CD14-positive monocyte (primary cell): Measurements from ENCODE around the gene OR2M3. TPM values are rescaled to one million over a fixed set of nuclear protein-coding genes. Genes with fewer than 3 reads are reported as not detected.

Experiments
- DNase-seq, 3 donors: peaks; one replicate each; pipeline ENCODE4 v3.0.0-alpha.2; 2011 to 2022
- H2AFZ ChIP-seq: 2 replicates; pipeline ENCODE4 v1.6.0; 2012; ENCODE audit warnings: mild to moderate bottlenecking, low read depth, low read length, inconsistent platforms; ENCODE audit not compliant: insufficient read depth, poor library complexity, severe bottlenecking
- H3K27ac ChIP-seq, 2 donors: 1 replicate in 1 of 2; 2 replicates in 1 of 2; pipeline ENCODE4 v1.5.1; 2012 to 2013; ENCODE audit warnings: low read length in 2 of 2, control low read depth in 1 of 2, inconsistent platforms in 1 of 2, low read depth in 1 of 2, mild to moderate bottlenecking in 1 of 2
- H3K27me3 ChIP-seq, 2 donors: one replicate each; pipeline versions ENCODE4 v1.6.0 to v1.6.1; 2011 to 2013; ENCODE audit warnings: low read length in 2 of 2; ENCODE audit not compliant: control insufficient read depth in 2 of 2, insufficient read depth in 2 of 2
- H3K36me3 ChIP-seq, 2 donors: replicated peaks in 1 of 2; 1 replicate in 1 of 2; 2 replicates in 1 of 2; pipeline versions ENCODE4 v1.5.1 to v1.6.1; 2012 to 2013; ENCODE audit warnings: low read length in 2 of 2, control low read depth in 1 of 2, inconsistent platforms in 1 of 2, mild to moderate bottlenecking in 1 of 2; ENCODE audit not compliant: insufficient read depth in 2 of 2, control insufficient read depth in 1 of 2
- H3K4me1 ChIP-seq, 2 donors: 1 replicate in 1 of 2; 2 replicates in 1 of 2; pipeline versions ENCODE4 v1.5.1 to v1.6.1; 2012 to 2013; ENCODE audit warnings: low read length in 2 of 2, control low read depth in 1 of 2, inconsistent platforms in 1 of 2, mild to moderate bottlenecking in 1 of 2, moderate library complexity in 1 of 2; ENCODE audit not compliant: insufficient read depth in 2 of 2, control insufficient read depth in 1 of 2
- H3K4me2 ChIP-seq: replicated peaks from 2 replicates; pipeline ENCODE3; 2012; ENCODE audit warnings: low read length, moderate library complexity, mild to moderate bottlenecking; ENCODE audit not compliant: poor library complexity, severe bottlenecking; ENCODE audit errors: extremely low read depth
- H3K4me3 ChIP-seq, 3 experiments: fragments of 200-600 bp in 1 of 3; sonication (generic) in 1 of 3; replicated peaks in 1 of 3; 1 replicate in 2 of 3; 2 replicates in 1 of 3; pipeline ENCODE4 v1.5.1; 2011 to 2013; ENCODE audit warnings: low read length in 3 of 3, mild to moderate bottlenecking in 3 of 3, control low read depth in 2 of 3, low read depth in 2 of 3, inconsistent platforms in 1 of 3, moderate library complexity in 1 of 3
- H3K79me2 ChIP-seq: 2 replicates; pipeline ENCODE4 v1.6.0; 2012; ENCODE audit warnings: mild to moderate bottlenecking, control low read depth, inconsistent platforms, low read length, moderate library complexity; ENCODE audit not compliant: insufficient read depth
- H3K9ac ChIP-seq: 2 replicates; pipeline ENCODE4 v1.6.0; 2017; ENCODE audit warnings: low read length, mild to moderate bottlenecking; ENCODE audit not compliant: insufficient read depth, poor library complexity, severe bottlenecking
- H3K9me3 ChIP-seq, 2 donors: replicated peaks in 1 of 2; 1 replicate in 1 of 2; 2 replicates in 1 of 2; pipeline versions ENCODE4 v1.5.1 to v1.6.1; 2012 to 2013; ENCODE audit warnings: low read length in 2 of 2, control low read depth in 1 of 2; ENCODE audit not compliant: control insufficient read depth in 1 of 2, insufficient read depth in 1 of 2
- H4K20me1 ChIP-seq: 2 replicates; pipeline ENCODE4 v1.6.0; 2012; ENCODE audit warnings: mild to moderate bottlenecking, low read length, control low read depth, moderate library complexity; ENCODE audit not compliant: insufficient read depth
- H3K27ac Mint-ChIP-seq, 7 donors: one replicate each; pipeline ENCODE4 v1.8.0; 2020; ENCODE audit warnings: mild to moderate bottlenecking in 7 of 7, mixed read lengths in 7 of 7, moderate library complexity in 6 of 7, inconsistent platforms in 2 of 7
- H3K27me3 Mint-ChIP-seq, 3 donors: one replicate each; pipeline ENCODE4 v1.8.0; 2021 to 2022; ENCODE audit warnings: low read depth in 3 of 3, mild to moderate bottlenecking in 3 of 3, mixed read lengths in 3 of 3, moderate library complexity in 3 of 3, inconsistent platforms in 1 of 3
- H3K36me3 Mint-ChIP-seq, 2 donors: one replicate each; pipeline ENCODE4 v1.8.0; 2020; ENCODE audit warnings: mixed read lengths in 2 of 2, inconsistent platforms in 1 of 2, mild to moderate bottlenecking in 1 of 2
- H3K4me1 Mint-ChIP-seq: one replicate; pipeline ENCODE4 v1.8.0; 2020; ENCODE audit warnings: mild to moderate bottlenecking, mixed read lengths
- H3K4me3 Mint-ChIP-seq, 2 donors: one replicate each; pipeline ENCODE4 v1.8.0; 2020; ENCODE audit warnings: mild to moderate bottlenecking in 2 of 2, mixed read lengths in 2 of 2, moderate library complexity in 1 of 2
- H3K9me3 Mint-ChIP-seq, 7 donors: one replicate each; pipeline ENCODE4 v1.8.0; 2020 to 2022; ENCODE audit warnings: mixed read lengths in 7 of 7, mild to moderate bottlenecking in 6 of 7, moderate library complexity in 6 of 7, inconsistent platforms in 2 of 7
- WGBS: methylation state at CpG from one replicate; pipeline ENCODE4 v1.1.5; 2013; ENCODE audit warnings: missing lambda C conversion rate; ENCODE audit not compliant: insufficient coverage; 5-methylcytosine and 5-hydroxymethylcytosine counted together
- intact Hi-C, 2 donors: fragments of 100-400 bp; cut with micrococcal nuclease; formaldehyde crosslinking; loops; one replicate each; pipeline versions ENCODE4 v1.15.0 to v1.15.1; 2023
- polyA plus RNA-seq, 3 donors: library from polyadenylated mRNA; depleted of rRNA in 1 of 3; unstranded in 2 of 3; stranded (reverse) in 1 of 3; fragments of 300-500 nt in 2 of 3; fragments of >200 nt in 1 of 3; fragmentation: Illumina TruSeq in 2 of 3; gene quantifications; 1 replicate in 2 of 3; 2 replicates in 1 of 3; pipeline ENCODE4 v1.2.3, GENCODE V29; 2012 to 2021
- TF ChIP-seq, protein P1 (sequence below): fragments of 200-600 bp; IDR thresholded peaks from one replicate; pipeline ENCODE4 v1.8.0; 2022; ENCODE audit warnings: antibody characterized with exemption, mild to moderate bottlenecking

The OR2M3 gene
- polyA plus RNA-seq, 3 donors = not detected

DNA sequence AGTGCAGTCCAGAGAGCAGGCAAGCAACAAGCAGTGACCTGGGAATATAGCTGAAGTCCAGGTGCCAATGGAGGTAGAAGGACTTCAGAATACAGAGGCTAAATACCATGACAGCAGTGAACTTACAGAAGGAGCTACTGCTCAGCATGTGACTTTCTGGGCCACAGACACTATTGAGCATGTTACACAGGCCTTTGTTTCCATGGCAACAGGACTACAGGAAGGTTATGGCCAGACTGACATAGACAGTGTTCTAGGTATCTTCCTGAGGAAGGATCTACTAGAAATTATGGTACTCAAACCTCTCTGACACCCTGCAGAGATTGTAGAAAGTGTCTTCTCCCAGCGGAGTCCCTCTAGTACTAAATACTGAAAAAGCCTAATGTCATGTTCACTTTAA lies 41.1 kb upstream of the OR2M3 start:
- intact Hi-C loops = no loop called here
- Histone ChIP-seq H3K36me3 (no peaks in the 10 kb centered on the region), H3K9me3 (no peaks in the 10 kb centered on the region), H3K27me3 (no peaks in the 10 kb centered on the region), H3K27ac (no peak overlapping the region), H3K9ac (no peak overlapping the region), H3K4me1 (no peaks in the 10 kb centered on the region), H3K4me3 (no peak overlapping the region), H4K20me1 (no peaks in the 10 kb centered on the region), H2AFZ (no peak overlapping the region), H3K79me2 (no peaks in the 10 kb centered on the region), H3K4me2 (no peak overlapping the region)
- H3K9me3 Mint-ChIP-seq = peaks cover 0 to 3% (median 0%) of the 10 kb centered on the region in 7 donors
- no CpG with 5 or more reads among the region's 1 CpG for WGBS
- H3K36me3 Mint-ChIP-seq = no peaks in the 10 kb centered on the region
- H3K27ac Mint-ChIP-seq = no peak overlapping the region
- no peaks in the 10 kb centered on the region for H3K27me3 Mint-ChIP-seq
- H3K4me1 Mint-ChIP-seq = no peaks in the 10 kb centered on the region
- TF ChIP-seq, protein P1, sequence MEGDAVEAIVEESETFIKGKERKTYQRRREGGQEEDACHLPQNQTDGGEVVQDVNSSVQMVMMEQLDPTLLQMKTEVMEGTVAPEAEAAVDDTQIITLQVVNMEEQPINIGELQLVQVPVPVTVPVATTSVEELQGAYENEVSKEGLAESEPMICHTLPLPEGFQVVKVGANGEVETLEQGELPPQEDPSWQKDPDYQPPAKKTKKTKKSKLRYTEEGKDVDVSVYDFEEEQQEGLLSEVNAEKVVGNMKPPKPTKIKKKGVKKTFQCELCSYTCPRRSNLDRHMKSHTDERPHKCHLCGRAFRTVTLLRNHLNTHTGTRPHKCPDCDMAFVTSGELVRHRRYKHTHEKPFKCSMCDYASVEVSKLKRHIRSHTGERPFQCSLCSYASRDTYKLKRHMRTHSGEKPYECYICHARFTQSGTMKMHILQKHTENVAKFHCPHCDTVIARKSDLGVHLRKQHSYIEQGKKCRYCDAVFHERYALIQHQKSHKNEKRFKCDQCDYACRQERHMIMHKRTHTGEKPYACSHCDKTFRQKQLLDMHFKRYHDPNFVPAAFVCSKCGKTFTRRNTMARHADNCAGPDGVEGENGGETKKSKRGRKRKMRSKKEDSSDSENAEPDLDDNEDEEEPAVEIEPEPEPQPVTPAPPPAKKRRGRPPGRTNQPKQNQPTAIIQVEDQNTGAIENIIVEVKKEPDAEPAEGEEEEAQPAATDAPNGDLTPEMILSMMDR = no peak
- H3K4me3 Mint-ChIP-seq = no peak overlapping the region
- no peak for DNase-seq

DNA sequence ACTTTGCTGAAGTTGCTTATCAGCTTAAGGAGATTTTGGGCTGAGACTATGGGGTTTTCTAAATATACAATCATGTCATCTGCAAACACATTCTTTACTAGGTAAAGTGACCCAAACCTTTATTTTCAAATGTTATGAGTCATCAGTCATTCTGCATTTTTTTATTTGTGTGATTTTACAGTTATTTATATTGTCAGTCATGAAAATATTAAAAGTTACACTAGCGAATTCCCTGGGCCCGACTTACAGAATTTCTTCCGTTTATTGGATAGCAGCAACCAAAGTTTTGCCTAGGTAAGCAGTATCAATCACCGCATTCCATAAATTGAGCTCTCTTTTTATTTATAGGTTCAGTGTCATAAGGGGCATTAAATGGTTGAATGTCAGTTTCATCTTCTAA lies 38.3 kb upstream of the OR2M3 start:
- Histone ChIP-seq H3K9me3 (no peaks in the 10 kb centered on the region), H3K27me3 (no peaks in the 10 kb centered on the region), H3K4me1 (no peaks in the 10 kb centered on the region), H2AFZ (no peak overlapping the region), H3K4me2 (no peak overlapping the region), H3K9ac (no peak overlapping the region), H3K79me2 (no peaks in the 10 kb centered on the region), H3K36me3 (no peaks in the 10 kb centered on the region), H4K20me1 (no peaks in the 10 kb centered on the region), H3K4me3 (no peak overlapping the region), H3K27ac (no peak overlapping the region)
- no peak overlapping the region for H3K27ac Mint-ChIP-seq
- no peaks in the 10 kb centered on the region for H3K4me1 Mint-ChIP-seq
- no peaks in the 10 kb centered on the region for H3K36me3 Mint-ChIP-seq
- H3K4me3 Mint-ChIP-seq = no peak overlapping the region
- WGBS = 92% methylated on average over 2 of the region's 4 CpGs
- TF ChIP-seq, protein P1 = no peak
- peaks cover 0 to 3% (median 0%) of the 10 kb centered on the region in 7 donors for H3K9me3 Mint-ChIP-seq
- DNase-seq = no peak
- H3K27me3 Mint-ChIP-seq = peaks cover 0 to 2% (median 0%) of the 10 kb centered on the region in 3 donors
- intact Hi-C loops = no loop called here
